NOMO-1 (cell line): ENCODE measurements around the gene AOX1.
"Not testable (repeated sequence)": the region's sequence is repeated elsewhere in the genome, so short reads cannot be mapped to it uniquely, and the experiment has no call there.

Source experiments
- DNase-seq, 2 experiments: peaks; one replicate each; lab custom pipeline; 2025; ENCODE audit not compliant: unreplicated experiment in 2 of 2; lab: John Stamatoyannopoulos, UW

Gene AOX1

DNA sequence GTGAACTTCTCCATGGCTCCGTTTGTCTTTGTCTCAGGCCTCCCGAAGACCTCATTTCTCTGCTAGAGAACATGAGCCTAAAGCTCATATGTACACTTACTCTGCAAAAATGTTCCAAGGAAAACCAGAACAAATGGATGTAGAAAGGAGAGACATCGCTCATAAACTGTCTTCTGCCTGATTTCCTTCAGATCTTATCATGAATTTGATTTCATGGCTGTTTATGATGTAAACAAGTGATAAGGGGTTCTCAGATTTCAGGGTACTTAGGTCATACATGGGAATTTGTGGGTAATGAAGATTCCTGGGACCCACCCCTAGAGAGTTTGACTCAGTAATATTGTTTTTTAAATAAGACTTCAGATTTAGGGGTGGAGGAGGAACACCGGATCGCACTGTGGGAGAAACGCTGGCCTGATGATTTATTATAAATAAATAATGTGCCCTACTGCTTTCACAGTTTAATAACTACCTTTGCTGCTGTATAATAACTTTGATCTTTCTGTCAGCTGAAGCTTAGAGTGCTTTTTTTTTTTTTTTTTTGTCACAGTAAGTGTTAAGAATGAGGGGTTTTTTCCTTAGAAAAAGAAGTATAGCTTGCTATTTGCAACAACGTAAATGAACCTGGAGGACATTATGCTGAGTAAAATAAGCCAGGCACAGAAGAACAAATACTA lies 14.9 kb downstream of the AOX1 start:
- no peak for DNase-seq

DNA sequence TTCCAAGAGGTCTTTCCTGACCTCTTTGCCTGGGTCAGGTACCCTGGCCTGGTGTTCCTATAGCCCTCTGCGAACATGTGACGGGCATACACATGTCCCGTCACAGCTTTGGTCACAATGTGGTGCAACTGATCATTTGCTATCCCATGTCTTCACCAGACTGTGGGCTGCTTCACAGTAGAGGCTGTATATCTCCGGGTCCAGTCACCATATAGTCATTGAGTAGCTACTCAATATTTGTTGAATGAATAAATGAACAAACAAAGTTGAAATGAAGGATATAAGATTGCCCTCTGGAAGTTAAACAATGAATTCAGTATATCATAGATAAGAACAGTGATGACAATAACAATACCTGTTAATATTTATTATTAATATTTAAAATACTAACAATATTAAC lies 16.8 kb downstream of the AOX1 start:
- DNase-seq: no peak

DNA sequence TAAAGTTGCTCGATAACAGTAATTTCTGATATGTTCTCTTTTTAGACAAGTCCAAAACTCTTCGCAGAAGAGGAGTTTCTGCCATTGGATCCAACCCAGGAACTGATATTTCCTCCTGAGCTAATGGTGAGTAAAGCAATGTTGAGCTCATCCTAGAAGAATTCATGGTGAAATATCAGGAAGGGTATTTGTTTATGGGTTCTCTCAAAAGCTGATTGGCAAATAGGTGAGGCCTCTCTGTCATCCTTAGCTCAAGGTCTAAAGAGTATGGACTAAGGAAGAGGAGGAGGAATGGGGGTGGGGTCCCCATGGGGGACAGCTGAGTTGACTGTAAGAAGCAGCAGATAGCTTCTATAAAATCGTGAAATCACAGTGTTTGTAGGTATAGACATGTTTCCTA lies 18.2 kb downstream of the AOX1 start:
- no peak for DNase-seq

DNA sequence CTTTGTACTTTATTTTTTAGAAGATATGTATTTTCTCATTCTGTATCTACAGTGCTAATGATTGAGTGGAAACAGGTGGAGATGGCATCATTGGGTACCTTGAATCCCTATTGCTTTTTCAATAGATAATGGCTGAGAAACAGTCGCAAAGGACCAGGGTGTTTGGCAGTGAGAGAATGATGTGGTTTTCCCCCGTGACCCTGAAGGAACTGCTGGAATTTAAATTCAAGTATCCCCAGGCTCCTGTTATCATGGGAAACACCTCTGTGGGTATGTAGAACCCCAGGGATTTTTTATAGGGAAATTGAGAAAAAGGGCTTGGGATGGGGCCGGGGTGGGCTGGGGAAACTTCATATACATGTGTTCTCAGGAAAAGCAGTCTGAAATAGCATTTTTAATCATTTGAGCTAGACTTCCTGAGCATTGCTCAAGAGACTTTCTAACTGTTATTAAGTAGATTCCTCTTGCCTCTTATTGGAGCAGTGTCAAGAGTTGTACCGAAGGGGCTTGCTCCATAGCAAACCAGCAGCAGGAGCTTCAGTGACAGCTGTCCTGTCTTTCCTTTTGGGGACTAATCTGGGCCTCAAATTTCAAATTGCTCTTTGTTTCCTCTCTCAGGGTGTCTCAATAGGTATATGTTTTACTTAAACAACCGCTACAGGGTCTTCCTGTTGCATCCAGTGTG lies 18.9 kb downstream of the AOX1 start:
- DNase-seq: no peak

DNA sequence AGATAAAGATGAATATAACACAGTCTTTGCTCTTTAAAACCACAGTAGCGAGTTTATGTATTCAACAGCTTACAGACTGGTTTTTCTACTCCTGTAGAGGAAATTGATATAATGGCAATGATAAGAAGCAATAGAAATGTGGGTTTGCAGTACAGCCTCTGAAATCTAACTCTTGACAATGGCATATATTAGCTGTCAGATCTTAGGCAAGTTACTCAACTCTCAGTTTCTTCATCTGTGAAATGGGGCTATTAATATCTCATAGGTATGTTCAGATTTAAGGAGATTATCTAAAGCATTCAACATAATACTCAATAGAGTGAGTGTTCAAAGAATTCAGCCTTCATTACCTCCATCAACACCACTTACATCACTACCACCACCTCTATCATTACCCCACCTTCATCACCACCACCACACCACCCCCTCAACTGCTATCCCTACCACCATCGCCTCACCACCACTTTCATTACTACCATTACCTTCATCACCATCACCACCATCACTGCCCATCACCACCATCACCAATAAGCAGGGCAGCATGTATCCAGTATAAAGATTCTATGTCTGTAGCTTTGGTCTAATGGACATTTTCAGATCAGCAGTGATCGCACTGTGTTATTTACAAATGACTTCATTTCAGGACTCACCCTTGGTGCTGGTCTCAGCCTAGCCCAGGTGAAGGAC lies 22.7 kb downstream of the AOX1 start:
- DNase-seq: no peak

DNA sequence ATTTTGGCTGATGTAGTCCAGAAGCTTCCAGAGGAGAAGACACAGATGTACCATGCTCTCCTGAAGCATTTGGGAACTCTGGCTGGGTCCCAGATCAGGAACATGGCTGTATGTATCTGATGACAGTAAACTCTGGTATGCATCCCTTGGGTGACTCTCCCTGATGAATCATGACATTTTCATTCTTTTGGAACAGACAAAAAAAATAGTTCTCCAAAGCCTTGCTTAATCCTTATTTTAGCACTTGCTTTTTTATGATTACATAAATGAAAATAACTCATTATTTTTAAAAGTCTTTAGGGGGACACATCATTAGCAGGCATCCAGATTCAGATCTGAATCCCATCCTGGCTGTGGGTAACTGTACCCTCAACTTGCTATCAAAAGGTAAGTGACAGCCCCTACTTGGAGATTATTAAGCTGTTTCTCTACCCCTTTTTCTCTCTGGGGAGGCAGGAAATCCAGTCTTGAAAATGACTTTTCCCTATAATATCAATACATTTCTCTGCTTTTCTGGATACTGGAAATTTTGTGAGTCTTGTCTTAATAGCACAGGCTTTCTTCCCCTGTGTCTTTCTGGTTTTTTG lies 23.3 kb downstream of the AOX1 start:
- no peak for DNase-seq

DNA sequence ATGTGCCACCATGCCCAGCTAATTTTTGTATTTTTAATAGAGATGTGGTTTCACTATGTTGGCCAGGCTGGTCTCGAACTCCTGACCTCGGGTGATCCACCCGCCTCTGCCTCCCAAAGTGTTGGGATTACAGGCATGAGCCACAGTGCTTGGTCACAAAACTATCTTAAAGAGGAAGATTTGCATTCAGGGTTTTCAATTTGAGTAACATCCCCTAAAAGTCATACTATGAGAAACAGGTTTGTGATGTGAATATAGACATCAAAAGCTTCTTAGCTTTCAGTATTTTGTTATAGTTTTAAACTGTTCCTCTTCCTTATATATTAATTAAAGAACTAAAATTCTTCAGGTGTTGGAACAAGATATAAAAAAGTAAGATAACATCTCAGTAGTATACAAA lies 24.4 kb downstream of the AOX1 start:
- not testable (repeated sequence) for DNase-seq

DNA sequence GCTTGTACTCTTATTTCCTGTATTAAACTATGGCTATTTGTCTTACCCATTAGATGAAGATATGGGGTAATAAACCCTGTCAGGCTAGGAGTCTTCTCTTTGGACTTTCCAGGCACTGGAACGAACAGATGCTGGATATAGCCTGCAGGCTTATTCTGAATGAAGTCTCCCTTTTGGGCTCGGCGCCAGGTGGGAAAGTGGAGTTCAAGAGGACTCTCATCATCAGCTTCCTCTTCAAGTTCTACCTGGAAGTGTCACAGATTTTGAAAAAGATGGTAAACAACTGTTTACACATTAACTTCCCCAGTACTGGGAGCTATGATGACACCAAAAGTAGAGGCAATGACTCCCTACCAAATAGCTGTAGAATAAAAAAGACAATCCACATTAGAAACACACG lies 27.9 kb downstream of the AOX1 start:
- DNase-seq: no peak

DNA sequence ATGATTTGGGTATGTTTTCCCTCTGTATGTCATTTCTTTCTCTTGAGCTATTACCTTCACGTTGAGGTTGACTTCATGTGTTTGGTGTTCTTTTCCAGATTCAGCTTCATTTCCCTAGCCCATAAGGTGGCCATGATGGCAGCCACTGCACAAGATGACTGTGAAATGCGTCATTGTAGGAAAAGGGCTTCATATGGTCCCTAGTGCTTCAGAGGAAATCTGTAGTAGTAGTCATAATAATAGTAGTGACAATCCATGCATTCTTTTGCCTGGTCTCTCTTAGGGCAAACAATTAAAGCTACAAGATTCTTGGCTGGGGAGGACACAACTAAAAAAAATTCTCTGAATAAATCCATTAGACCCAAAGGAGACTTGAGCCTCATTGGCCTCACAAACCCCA lies 28.4 kb downstream of the AOX1 start:
- DNase-seq: no peak

DNA sequence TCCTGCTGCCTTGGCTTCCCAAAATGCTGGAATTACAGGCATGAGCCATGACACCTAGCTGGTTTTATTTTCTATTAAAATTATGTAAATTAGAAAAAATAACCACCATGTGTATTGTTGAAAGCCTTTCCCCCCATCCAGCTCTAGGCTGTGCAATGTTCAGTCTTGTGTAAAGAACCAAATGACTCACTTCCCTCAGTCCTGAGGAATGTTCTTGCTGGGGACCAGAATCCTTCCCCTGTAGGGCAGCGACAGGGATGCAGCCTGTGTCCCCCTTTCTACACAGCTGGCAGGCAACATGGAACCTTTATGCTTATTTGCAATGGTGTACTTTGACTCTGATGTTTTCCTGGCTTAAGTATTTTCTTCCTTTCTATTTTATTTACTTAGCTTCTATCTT lies 29.4 kb downstream of the AOX1 start:
- peak; percentile 21 to 31 for DNase-seq

DNA sequence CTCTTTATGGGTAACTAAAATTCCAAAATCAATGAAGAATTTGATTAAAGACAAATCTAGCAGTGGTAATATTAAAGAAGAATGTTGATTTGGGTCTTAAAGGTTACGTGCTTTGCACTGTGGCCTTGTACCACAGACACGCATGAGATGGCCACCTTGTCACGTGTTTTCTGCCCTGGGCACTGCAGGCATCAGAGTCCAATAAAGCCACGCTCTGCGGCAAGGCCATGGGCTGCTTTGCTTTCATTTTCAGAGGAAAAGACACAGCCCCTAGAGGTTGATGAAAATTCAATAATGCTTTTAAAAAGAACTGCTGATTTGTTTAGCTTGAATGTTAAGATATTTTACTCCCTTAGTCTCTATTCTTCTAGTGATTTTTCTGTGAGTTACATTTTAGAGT lies 30.4 kb downstream of the AOX1 start:
- DNase-seq: peak; percentile 55 to 58

DNA sequence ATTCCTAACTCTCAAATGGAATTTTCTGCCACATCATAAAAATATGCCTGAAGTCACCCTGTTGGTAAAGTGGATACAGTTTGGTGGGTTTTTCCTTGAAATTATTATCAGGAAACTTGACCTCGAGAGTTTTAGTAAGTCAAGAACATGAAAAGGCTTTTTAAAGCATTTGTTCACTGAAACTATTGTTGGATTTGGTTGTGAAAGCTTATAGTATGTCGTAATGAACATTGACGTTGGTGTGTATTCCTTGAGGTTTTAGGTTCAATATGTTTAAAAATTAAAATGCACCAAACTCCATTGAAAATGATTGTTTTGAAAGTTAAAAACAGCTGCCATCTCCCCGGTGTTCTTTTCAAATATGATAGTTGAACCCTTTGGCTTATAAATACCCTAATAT lies 30.8 kb downstream of the AOX1 start:
- no peak for DNase-seq

DNA sequence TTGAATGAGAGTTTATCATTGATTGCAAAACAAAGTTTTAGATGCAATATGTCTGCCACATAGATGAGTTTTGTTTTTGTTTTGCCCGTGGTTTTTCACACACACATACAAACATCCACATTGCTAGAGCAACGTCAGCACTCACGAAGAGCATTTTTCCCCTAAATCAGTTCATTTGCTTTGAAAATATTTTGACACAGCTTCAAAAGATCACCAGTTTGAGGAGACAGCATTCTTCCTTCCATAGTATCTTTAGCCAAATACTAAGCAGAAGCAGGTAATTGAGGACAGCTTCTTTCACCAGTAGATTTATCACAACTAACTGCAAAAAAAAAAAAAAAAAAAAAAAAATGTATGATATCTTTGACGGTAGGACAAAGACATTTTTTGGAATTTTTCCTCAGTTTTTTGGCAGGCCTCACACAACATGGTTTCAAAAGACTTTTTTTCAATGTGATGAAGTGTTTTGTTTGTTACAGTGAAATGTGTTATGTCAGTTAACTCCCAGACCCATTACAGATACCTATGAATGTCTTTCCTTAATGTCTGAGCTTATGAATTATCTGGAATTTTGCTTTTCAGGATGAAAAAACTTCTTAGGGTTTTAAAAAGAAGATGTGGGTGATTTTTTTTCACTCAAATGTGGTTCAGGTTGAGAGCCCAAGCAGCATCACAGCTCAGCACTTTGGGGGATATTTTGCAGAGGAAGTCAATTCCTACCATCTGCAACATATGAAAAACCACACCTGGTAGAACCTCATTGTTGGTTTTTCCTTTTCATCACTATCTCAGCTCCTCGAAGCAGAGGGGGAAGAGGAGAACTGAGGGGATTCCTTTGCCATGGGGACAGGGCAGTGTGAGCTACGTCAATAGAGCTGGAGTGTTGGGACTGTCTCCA lies 31.6 kb downstream of the AOX1 start:
- no peak for DNase-seq

DNA sequence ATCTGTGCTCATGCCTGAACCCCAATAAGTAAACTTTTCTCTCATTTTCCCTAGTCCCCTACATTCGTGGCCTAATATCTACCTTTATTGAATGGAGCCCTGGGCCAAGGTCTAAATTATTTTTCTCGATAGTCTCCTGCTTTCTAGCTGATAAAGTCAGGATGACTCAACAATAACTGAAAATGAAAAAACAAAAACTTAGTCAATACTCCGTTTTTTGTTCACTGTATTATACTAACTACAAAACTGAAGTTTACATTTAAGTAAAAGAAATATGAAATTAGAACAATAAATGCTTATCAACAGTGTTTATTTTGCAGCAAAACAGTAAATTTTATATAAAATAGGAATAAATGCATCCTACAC lies 32.2 kb downstream of the AOX1 start:
- DNase-seq: no peak

DNA sequence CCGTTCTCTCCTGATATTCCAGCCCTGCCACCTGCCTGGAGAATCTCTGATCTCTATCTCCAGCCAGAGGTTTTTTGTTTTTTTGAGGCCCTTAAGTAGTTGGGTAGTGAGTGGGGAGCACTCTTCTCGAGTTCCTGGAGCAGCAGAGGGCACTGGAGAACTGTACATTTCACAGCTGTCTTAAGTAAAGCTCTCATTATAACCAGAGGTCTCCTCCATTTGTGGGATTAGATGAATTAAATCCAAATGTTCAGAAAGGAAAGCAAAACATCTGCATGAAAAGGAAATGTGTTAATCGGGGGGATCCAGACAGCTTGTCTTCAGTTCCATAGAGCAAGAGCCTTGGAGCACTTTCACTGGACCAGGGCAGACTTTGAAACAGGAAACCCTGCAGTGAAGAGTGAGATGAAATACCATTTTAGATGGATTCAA lies 32.8 kb downstream of the AOX1 start:
- peak; percentile 10 to 14 for DNase-seq

DNA sequence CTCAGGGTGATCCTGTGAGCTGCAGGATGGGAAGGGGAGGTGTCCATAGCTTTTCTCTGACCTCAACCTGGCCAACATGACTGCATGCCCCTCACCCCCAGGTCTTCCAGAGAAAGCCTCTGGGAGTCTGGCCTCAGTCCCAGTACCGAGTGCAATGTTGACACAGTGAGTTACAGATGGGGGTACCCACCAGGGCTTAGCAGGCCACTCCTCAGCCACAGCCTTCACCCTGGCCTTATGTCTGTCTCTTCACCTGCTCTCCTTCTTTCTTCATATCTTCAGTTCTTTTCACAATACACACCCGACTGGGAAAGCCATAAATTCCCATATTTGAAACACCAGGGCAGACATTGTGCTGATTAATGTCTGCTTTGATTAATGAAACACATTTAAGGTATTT lies 33.5 kb downstream of the AOX1 start:
- no peak for DNase-seq

DNA sequence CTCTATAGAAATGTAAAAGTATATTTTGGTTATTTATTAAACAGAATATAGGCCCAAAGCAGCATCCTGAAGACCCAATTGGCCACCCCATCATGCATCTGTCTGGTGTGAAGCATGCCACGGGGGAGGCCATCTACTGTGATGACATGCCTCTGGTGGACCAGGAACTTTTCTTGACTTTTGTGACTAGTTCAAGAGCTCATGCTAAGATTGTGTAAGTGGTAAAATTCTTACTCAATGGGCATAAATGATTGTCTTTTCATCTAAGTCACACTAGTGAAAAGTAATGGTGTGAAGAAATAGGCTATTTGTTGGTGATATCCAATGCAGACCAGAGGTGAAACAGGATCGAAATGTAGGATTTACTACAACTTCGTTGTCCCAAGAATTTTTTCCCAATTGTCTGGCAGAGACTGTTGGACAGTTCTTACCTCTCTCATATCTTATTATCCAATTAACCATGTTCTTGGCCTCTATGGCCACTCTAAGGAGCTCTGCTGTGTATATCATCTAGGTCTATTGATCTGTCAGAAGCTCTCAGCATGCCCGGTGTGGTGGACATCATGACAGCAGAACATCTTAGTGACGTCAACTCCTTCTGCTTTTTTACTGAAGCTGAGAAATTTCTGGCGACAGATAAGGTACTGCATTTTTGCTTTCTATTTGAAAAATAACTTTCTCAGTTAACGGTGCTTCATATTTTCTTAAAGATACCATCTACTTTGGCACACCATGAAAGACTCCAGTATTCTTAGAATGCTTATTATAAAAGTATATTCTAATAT lies 35.0 kb downstream of the AOX1 start:
- peak in 1 of 2 experiments; percentile 38 for DNase-seq

DNA sequence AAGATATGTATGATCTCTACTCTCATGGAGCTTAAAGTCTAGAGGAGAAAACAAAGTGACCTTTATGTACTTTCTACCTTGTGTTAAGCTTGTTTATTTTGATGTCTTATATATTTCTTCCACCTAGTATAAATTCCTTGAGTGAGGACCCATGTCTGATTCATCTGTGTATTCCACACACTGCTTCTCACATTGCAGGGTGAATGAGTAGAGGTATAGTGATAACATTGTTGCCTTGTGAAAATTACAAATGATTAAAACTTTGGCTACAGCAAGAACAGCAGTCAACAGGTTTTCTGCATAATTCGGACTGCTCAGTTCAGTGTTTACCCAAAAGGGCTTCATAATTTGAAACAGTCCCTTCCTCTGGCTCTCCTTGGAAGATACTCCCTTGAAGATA lies 36.3 kb downstream of the AOX1 start:
- DNase-seq: no peak

DNA sequence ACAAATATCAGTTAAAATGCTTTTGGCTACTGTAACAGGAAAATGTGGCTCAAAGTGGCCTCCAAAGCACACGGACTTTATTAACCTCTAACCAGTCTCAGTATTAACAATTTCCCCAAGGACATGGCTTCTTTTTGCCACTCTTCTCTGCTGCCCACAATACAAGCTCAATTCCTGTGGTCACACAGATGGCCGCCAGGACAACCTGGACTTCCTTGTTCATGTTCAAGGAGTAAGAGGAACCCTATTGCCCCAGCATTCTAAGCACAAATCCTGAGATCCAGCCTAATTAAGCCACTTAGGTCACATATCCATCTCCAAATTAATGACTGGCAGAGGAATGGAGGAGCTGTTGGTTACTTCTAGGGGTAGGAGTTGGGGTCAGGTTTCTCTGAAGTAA lies 38.2 kb downstream of the AOX1 start:
- no peak for DNase-seq

DNA sequence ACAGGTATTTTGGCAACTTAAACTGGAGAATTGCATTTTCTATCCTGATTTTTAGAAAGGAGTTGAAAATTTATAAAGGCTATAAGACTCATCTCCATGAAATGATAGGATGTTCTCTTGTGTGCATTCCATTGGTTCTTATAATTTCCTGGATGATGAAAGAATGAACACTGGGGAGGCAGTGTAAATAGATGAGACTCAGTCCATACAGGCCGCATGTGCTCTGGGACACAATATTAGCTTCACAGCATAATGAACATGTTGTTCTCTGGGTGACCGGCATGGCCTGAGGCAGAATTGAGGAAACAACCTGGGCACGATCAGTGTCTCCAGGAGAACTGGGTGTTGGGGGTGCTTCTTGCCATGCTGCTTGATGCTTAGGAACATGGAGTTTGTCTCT lies 38.8 kb downstream of the AOX1 start:
- no peak for DNase-seq
